Measurements from ENCODE around the gene RNF11.

The RNF11 gene

DNA sequence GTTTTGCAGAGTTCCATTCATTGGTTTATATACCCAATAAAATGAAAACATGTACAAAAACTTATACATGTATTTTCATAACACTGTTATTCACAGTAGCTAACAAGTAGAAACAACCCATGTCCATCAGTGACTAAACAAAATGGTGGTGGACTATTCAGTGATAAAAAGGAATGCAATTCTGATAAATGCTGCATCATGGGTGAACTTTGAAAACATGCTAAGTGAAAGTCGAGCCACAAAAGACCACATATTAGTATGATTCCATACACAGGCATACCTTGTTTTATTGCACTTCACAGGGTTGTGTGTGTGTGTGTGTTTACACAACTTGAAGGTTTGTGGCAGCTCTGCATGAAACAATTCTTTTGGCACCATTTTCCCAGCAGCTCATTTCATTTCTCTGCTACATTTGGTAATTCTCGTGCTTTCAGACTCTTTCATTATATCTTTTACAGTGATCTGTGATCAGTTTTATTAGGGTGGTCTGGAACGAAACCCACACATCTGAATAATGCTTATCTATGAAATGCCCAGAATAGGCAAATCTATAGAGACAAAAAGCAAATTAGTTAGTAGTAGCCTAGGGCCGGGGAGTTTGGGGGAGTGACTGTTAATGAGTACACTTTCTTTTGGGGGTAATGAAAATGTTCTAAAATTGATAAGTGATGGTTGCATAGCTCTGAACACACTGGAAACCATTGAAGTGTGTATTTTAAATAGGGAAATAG, 27.2 kb downstream of the RNF11 start:
- DNase-seq (ENCODE audit: low spot score) (no peak), FAIRE-seq (no peak)

DNA sequence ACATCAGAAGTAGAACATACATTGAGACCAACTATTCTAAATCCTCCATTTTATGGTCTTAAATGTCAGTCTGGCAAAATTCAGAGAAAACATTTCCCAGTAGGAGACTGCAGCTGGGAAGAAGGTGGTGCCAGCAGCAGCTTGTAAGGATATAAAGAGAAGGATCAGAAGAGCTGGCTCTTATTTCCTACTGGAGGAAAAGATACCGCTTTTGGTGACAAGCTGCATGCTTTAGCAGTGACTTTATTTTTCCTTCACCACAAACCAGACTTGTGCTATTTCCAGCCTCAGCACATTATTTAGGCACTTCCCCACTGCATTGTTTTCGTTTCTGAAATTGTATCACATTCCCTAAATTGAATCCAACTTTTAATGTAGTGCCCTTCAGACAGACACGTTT, 28.4 kb downstream of the RNF11 start:
- peak; percentile 82 for DNase-seq (ENCODE audit: low spot score)
- no peak for FAIRE-seq

DNA sequence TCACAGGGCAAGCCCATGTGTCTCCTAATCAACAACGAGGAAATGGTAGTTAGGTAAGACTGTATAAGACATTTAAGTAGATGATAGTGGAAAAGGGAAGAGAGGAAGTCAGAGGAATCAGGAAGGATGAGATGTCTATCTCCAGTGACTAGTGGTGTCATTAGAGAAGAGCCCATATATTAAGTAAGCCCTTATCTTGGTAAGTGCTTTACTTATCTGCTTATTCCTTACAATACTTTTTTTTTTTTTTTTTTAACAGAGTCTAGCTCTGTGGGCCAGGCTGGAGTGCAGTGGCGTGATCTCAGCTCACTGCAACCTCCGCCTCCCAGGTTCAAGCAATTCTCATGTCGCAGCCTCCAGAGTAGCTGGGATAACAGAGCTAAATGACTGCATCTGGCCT, 29.5 kb downstream of the RNF11 start:
- DNase-seq (ENCODE audit: low spot score) (no peak), FAIRE-seq (no peak)

DNA sequence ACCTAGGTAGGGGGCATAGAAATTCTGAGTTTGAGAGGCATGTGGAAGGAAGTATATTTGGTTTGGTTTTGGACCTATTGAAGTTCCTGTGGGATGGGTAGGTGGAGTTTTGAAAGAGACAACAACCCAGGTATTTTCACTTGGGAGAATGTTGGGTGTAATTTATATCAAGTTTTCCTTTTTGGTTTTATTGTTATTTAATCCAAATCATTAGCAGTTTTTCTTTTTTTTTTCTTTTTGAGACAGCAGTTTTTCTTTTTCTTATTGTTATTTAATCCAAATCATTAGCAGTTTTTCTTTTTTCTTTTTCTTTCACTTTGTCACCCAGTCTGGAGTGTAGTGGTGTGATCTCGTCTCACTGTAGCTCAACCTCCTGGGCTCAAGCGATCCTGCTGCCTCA, 30.1 kb downstream of the RNF11 start:
- no peak for FAIRE-seq
- no peak for DNase-seq (ENCODE audit: low spot score)

DNA sequence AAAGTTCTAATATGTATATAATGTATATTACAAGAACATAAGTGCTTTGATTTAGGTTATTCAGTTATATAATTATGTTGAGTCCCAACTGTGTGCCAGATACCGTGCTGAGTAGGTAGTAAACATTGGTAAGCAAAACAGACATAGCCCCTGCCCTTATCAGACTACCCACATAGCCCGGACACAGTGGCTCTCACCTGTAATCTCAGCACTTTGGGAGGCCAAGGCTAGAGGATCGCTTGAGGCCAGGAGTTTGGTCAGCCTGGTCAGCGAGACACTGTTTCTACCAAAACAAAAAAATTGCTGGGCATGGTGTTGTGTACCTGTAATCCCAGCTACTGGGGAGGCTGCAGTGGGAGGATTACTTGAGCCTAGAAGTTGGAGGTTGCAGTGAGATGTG, 30.7 kb downstream of the RNF11 start:
- no peak for FAIRE-seq
- DNase-seq (ENCODE audit: low spot score), result no peak

DNA sequence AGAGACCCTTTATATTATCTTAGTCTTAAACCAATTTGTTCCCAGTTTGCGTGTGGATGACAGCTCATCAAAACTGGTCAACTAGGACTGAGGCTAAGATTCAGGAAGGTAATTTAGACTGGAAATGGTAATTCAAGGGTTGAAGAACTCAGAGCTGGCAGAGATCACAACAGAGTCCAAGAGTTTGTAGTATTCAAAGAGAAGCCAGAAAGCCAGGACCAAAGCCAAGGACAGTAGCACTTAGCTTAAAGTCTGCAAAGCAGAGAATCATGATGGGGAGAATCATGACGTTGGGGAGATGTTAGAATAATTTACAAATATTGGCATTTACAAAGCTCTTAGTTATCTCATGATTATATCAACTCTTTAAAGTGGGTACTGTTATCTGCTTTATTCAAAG, 32.6 kb downstream of the RNF11 start:
- DNase-seq (ENCODE audit: low spot score), result no peak
- FAIRE-seq, result no peak

DNA sequence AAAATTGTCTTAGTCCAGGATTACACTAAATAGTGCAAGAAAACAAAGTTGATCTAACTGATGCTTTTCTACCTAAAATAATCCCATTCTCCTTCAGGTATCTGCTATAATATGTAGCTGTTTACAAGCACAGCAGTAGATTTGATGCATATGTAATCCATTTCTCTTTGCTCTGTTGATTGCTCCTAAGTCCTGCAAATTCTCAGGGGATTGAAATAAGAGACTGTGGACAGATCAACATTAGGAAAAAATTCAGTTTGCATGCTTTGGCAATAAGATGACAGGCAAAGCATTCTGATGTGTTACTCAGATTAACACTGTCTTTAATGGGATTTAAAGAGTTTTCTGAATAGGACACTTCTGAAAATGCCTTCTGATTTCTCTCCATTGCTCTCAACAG, 34.7 kb downstream of the RNF11 start:
- no peak for DNase-seq (ENCODE audit: low spot score)
- no peak for FAIRE-seq

DNA sequence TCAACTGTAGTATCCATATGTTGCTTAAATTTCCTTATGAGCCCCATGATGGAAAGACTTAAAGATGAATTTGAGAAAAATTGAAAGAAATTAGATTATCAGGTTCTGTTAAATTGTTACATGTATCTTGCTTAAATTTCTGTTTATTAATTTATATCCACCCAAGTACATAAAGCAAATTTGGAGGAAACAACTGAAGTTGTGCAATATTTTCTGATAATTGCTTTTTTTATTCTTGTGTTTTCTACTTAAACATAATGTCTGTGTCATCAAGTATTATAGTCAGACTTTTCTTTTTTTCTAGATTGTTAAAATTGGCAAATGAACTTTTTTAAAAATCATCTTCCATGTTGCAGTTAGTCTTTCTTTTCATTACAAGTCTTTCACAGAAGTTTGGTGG, 36.8 kb downstream of the RNF11 start:
- FAIRE-seq, result no peak
- no peak for DNase-seq (ENCODE audit: low spot score)

DNA sequence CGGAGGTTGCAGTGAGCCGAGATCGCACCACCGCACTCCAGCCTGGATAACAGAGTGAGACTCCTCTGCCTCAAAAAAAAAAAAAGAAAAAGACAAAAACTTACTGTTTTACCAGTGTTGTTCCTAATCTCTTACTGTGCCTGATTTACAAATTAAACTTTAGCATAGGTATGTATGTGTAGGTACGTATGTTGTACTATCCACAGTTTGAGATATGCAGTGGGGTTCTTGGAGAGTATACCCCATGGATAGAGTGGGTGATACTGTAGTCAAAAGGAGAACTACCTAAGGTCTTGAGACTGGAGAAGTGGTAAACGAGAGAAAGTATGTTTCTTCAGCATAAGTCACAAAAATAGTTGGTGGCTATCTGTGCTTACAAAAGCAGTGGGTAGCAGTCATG, 38.6 kb downstream of the RNF11 start:
- DNase-seq (ENCODE audit: low spot score), result no peak
- FAIRE-seq, result no peak

DNA sequence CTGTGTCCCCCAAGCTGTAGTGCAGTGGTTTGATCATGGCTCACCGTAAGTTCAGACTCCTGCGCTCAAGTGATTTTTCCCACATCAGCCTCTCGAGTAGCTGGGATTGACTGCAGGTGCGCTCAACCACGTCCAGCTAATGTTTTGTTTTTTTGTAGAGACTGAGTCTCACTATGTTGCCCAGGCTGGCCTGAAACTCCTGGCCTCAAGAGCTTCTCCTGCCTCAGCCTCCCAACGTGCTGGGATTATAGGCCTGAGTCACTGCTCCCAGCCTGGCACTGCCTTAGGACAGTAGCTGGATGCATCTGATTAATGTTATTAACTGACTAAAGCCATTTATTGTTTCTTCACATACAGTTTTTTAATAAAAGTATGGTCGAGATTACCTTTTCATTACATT, 40.2 kb downstream of the RNF11 start:
- no peak for FAIRE-seq
- no peak for DNase-seq (ENCODE audit: low spot score)

DNA sequence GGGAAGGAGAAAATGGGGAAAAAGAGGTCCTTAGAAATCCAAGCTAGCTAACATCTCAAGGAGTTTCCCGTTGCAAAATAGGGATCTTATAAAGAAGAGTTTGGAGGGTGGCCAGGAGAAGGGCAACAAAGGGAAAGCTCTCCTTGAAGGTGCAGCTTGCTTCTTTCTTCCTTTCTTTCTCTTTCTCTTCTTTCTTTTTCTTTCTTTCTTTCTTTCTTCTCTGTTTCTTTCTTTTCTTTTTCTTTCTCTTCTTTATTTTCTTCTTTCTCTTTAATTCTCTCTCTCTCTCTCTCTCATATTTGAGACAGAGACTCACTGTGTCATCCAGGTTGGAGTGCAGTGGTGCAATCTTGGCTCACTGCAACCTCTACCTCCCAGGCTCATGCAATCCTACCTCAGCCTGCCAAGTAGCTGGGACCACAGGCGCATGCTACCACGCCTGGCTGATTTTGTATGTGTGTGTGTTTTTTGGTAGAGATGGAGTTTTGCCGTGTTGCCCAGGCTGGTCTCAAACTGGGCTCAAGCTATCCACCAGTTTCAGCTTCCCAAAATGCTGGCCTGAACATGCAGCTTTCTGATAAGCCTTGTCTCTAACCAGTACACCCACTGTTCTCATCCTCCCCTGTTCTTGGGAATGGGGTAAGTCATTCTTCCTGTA, 44.4 kb downstream of the RNF11 start:
- DNase-seq (ENCODE audit: low spot score), result no peak
- no peak for FAIRE-seq

DNA sequence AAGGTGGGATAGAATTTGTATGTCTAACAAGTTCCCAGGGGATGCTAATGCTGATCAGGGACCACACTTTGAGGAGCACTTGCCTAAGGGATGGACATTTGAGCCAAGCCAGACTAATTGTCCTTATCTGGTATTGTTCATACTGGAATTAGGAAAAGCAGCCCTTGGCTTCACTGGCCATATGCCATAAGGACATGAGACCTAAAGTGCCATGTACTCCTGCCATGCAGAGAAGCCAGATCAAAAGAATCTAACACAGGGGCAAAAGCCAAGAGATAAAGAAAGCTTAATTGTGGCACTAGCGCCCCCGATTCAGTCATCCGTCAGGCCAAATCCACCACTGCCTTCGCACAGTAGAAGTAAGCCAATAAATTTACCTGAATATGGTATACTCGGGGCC, 45.7 kb downstream of the RNF11 start:
- FAIRE-seq (no peak), DNase-seq (ENCODE audit: low spot score) (no peak)

DNA sequence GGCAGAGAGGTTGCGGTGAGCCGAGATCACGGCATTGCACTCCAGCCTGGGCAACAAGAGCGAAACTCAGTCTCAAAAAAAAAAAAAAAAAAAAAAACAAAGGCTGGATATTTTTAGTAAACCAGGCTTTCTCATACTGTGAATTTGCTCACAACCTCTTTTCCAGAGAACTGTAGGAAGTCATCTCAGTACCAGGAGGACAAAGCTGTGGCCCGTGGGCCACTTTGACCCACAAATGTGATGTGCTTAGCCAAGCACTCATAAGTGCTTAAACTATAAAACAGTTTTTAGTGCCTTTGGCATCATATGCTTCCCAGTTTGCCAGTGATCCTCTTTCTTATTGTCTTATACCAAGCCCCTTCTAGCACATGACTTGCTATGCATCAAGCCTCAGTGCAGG, 46.5 kb downstream of the RNF11 start:
- DNase-seq (ENCODE audit: low spot score) (no peak), FAIRE-seq (no peak)

DNA sequence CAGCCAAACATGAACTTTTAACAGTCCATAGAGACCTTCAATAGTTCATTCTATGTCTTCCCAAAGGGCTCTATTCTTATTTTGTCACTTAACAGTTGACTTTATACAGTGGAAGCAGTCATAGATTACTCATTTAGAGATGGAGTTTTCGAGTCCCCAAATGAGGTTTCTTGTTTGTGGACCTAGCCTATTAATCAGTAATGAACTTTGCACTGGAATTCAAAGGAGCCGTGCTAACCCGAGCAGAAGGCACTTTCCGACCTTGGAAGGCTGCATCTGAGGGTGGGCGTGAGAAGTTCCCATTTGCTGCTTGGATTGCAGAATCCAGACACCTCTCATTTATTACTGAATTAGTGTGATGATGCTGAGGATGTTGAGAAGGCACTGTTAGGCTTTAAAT, 47.9 kb downstream of the RNF11 start:
- DNase-seq (ENCODE audit: low spot score), result no peak
- no peak for FAIRE-seq

DNA sequence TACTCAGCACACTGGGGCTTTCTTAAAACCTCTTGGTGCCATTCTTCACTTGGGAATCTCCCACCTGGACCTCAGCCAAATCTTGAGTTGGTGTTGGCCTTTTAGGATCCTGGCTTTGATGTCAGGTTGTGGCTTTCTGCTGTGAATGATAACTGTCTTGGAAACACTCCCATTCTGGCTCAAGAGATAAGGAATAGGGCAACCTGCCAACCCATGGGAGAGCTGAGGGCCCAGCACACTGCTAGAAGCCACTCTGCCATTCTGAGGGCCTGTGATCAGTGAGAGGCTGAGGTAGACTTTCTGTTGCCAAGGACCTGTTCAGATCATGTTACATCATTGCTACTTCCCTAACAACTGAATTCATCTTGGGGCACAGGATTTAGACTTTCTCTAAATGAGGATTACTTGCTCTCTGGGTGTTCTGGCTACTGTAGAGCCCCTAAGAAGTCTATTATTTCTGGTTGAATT, 48.4 kb downstream of the RNF11 start:
- DNase-seq (ENCODE audit: low spot score) (no peak), FAIRE-seq (no peak)

DNA sequence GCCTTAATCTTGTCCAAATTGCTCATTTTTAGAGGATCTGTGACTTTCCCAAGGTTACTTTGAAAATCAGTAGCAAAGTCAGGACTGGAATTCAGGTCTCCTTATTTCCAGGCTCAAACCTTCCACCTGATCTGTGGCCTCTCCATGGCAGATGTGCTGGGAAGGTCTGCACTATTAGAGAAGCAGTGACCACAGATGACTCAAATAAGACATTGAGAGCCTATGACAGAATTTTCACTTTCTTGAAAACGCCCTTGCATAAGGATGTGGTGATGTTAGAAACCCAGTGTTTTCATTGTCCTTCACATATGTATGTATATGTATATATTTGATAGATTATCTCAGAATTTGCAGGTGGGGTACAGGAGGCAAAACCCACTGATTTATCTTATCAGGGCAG, 49.0 kb downstream of the RNF11 start:
- DNase-seq (ENCODE audit: low spot score) (no peak), FAIRE-seq (no peak)

DNA sequence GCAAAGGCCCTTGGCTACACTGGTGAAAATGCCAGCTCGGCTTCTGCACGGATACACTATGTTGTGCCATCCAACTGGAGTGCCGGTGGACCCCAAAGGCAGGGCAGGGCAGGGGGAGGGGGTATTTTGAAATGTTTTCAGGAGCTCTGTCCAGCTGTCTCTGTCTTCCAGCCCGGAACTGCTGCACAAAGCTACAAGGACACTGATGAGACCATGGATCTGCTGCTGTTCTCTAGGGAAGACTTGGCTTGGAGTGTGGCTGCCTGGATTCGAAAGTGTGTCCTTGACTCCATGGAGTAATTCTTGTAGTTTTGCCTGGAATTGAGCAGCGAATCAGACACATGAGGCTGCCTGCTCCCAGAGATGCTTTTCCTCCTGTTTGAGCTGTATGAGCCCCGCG, 51.9 kb downstream of the RNF11 start:
- no peak for FAIRE-seq
- DNase-seq (ENCODE audit: low spot score), result no peak

DNA sequence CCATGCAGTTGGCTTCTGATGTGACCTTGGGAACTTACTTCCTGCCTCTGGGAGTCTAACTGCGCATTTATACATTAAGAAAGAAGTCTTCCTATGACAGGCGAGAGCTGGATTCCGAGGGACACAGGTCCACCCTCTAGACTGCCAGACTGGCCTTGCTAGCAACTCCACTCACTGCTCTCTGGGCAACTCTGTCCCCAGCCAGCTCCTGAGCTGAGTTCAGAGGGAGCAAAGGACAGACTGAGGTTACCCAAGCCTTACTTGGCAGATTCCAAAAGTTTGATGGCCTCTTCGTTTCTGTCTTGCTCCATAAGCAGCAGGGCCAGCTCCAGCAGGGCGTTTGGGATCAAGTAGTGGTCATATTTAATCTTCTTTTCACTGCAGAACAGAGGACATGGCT, 52.5 kb downstream of the RNF11 start:
- FAIRE-seq (no peak), DNase-seq (ENCODE audit: low spot score) (no peak)

DNA sequence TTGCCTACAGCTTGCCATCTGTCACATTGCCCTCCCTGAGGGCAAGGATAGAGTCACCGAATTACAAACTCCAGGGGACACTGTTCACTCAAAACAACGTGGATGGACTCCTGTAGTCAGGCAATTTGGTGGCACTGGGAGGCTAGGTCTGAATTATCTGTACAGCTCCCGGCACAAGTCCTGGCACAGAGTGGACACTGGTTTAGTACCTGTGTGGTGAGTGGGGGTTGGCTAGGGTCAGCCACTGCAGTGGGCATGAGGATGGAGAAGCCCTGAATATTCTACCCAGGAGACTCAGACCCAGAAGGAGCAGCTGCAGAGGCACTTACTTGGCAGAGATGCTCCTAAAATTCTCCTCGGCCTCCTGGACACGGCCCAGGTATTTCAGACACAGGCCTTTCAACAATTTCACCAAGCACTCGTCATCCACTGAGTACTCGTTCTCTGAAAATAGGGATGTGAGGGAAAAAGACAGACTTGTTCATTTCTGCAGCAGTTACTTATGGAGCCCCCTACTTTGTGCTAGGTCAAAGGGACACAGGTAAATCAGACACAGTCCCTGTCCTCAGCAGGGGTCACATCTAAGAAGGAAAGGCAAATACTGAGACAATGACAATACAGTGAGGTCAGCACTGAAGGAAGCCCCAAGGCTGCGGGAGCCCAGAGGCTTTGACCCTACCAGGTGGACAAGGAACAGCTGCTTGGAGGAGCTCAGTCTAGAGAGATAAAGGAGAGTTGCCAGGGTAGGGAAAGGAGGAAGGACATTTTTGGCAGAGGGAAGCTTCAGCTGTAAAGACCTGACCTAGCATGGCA, 53.8 kb downstream of the RNF11 start:
- DNase-seq (ENCODE audit: low spot score) (no peak), FAIRE-seq (no peak)

DNA sequence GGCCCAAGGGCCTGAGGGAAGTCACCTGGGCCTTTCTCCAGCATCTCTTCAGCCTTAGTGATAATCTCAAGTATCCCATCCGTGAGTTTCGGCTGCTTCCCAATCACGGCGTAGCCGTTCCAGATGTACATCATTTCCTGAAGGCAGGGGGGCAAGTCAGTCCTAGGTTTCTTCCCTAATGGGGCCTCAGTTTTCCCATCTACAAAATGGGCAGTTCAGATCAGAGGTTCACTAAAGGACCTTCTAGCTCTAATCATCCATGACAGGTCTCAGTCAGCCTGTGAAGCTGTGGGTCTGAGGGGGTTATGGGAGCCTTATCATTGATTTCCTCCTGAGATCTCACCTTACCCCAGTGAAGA, 54.4 kb downstream of the RNF11 start:
- no peak for DNase-seq (ENCODE audit: low spot score)
- no peak for FAIRE-seq

DNA sequence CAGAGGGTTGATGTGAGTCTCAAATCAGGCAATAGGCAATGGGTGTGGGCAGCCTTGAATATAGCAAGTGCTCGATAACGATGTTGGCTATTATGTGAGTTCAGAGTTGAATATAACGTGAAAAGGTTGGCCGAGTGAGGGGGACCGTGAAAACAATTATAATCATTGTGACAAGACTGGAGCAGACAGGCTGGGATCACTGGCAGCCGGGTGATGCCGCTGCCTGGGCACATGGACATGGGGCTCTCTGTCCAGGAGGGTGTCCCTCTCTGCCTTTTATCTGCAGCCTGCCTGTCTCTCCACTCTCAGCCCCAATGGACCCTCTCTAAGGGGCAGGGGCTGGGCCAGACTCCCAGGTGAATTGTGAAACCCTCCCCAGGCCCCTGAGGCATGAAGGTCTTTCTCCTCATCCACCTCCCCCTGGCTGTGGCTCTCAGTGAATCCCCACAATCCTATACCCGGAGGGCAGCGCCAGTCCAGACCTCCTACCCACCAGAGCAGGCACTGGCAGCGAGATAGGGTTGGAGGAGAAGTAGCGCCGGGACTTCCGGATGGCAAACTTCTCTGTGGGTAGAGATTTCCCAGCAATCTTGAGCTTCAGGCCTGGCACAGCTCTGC, 57.9 kb downstream of the RNF11 start:
- no peak for DNase-seq (ENCODE audit: low spot score)
- no peak for FAIRE-seq

DNA sequence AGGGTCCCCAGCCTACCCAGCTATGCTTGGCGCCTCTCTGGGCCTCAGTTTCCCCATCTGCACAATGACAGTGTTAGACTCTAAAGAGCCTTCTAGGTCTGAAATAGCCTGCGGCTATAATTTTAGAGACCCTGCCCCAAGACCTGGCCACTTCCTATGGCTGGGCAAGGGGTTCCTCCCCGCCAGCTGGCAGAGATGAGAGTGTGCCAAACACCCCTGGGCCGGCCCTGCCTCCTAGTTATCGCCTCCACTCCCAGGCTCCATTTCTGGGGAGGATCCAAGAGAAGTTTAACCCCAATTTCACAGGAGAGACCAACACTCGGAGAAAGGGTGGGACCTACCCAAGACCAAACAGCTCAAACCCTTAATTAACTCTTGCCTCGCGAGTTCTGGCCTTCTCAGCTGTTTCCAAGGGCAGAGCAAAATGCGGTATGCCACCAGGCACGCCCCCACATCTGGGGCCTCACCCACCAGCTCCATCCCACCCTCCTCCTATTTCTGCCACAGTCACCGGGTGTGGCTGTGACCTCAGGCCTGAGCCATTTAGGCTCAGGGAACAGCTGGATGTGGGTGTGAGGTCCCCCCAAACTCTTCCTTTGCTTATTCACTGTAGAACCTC, 58.6 kb downstream of the RNF11 start:
- FAIRE-seq, result no peak
- no peak for DNase-seq (ENCODE audit: low spot score)
